HCT116 (cell line): ENCODE measurements around the gene ITPK1. TPM values are rescaled to one million over a fixed set of nuclear protein-coding genes. Genes with fewer than 3 reads are reported as not detected.

Experiments used
- ATAC-seq: fragments of 200-7000 bp; cut with Tn5 transposase; 2 replicates; pipeline ENCODE4 v1.9.1; 2020; ENCODE audit warnings: mild to moderate bottlenecking, moderate library complexity
- BruUV-seq: library from RNA; stranded (reverse); fragments of 400-500 nt; replicated peaks from 2 replicates; lab custom pipeline; 2021; lab: Mats Ljungman, UMichigan
- CTCF ChIA-PET: fragments of 300-600 bp; sonication (Branson Sonifier 250); formaldehyde crosslinking; loops from one replicate; lab custom pipeline; 2021; ENCODE audit warnings: antibody characterized with exemption; lab: Charles Lee
- POLR2A ChIA-PET: fragments of 300-600, 350-600 bp; sonication (Branson Sonifier 250); formaldehyde crosslinking; loops from one replicate; lab custom pipeline; 2021; ENCODE audit warnings: antibody characterized with exemption; lab: Charles Lee
- RAD21 ChIA-PET, 2 experiments: fragments of 300-600 bp; sonication (Branson Sonifier 250); formaldehyde crosslinking; loops; one replicate each; lab custom pipeline; 2023; ENCODE audit warnings: low total read pairs in 2 of 2; ENCODE audit not compliant: uncharacterized antibody in 2 of 2, unreplicated experiment in 2 of 2, low non-redundant PET in 1 of 2; lab: Charles Lee
- DNase-seq: peaks from one replicate; pipeline ENCODE4 v3.0.0-alpha.2; 2010; ENCODE audit warnings: low read depth, low spot score
- H2AFZ ChIP-seq: fragments of 200-600 bp; shearing (Covaris generic), sonication (generic); 2 replicates; pipeline ENCODE4 v1.6.1; 2017; ENCODE audit warnings: low read depth, mixed run types, mixed read lengths, antibody characterized with exemption, low read length; ENCODE audit not compliant: poor library complexity, severe bottlenecking
- H3K27ac ChIP-seq: 2 replicates; pipeline ENCODE4 v1.5.1; 2012; ENCODE audit warnings: low read depth, low read length
- H3K27me3 ChIP-seq: fragments of 200-600 bp; sonication (generic); 2 replicates; pipeline ENCODE4 v1.6.1; 2016; ENCODE audit warnings: mixed run types, low read length, mixed read lengths; ENCODE audit not compliant: insufficient read depth
- H3K36me3 ChIP-seq, 2 experiments: fragments of 200-500 bp in 1 of 2; fragments of 200-600 bp in 1 of 2; sonication (Bioruptor generic) in 1 of 2; sonication (generic) in 1 of 2; 2 replicates each; pipeline versions ENCODE4 v1.5.1 to v1.6.1; 2014 to 2016; ENCODE audit warnings: low read length in 2 of 2, inconsistent platforms in 1 of 2, mixed read lengths in 1 of 2, mixed run types in 1 of 2; ENCODE audit not compliant: insufficient read depth in 2 of 2, control insufficient read depth in 1 of 2
- H3K4me1 ChIP-seq, 2 experiments: fragments of 200-600 bp in 1 of 2; sonication (generic) in 1 of 2; 2 replicates each; pipeline versions ENCODE4 v1.5.1 to v1.6.1; 2012 to 2017; ENCODE audit warnings: low read length in 2 of 2, inconsistent platforms in 1 of 2, mild to moderate bottlenecking in 1 of 2, mixed read lengths in 1 of 2, mixed run types in 1 of 2, moderate library complexity in 1 of 2; ENCODE audit not compliant: insufficient read depth in 2 of 2, control insufficient read depth in 1 of 2
- H3K4me2 ChIP-seq: fragments of 200-600 bp; sonication (generic); 2 replicates; pipeline ENCODE4 v1.6.1; 2017; ENCODE audit warnings: mixed run types, low read length, mixed read lengths
- H3K4me3 ChIP-seq, 2 experiments: fragments of 200-600 bp in 1 of 2; sonication (generic) in 1 of 2; replicated peaks in 1 of 2; 2 replicates each; pipeline ENCODE4 v1.5.1; 2011 to 2016; ENCODE audit warnings: low read length in 2 of 2, control low read depth in 1 of 2, low read depth in 1 of 2, mild to moderate bottlenecking in 1 of 2, mixed read lengths in 1 of 2, mixed run types in 1 of 2
- H3K79me2 ChIP-seq: fragments of 200-600 bp; sonication (generic); 2 replicates; pipeline ENCODE4 v1.6.1; 2017; ENCODE audit warnings: mild to moderate bottlenecking, mixed run types, low read length, moderate library complexity, mixed read lengths; ENCODE audit not compliant: insufficient read depth
- H3K9ac ChIP-seq: fragments of 200-600 bp; sonication (generic); 2 replicates; pipeline ENCODE4 v1.6.1; 2016; ENCODE audit warnings: low read length, mixed read lengths
- H3K9me2 ChIP-seq: fragments of 200-600 bp; sonication (generic), shearing (Covaris generic); 2 replicates; pipeline ENCODE4 v1.6.1; 2017; ENCODE audit warnings: mixed run types, mild to moderate bottlenecking, moderate library complexity; ENCODE audit not compliant: insufficient read depth
- H3K9me3 ChIP-seq, 2 experiments: fragments of 200-500 bp in 1 of 2; fragments of 200-600 bp in 1 of 2; sonication (Bioruptor generic) in 1 of 2; sonication (generic) in 1 of 2; 2 replicates each; pipeline ENCODE4 v1.6.1; 2014 to 2017; ENCODE audit warnings: low read length in 2 of 2, mixed read lengths in 2 of 2, inconsistent platforms in 1 of 2, low read depth in 1 of 2, mild to moderate bottlenecking in 1 of 2, mixed run types in 1 of 2, moderate library complexity in 1 of 2; ENCODE audit not compliant: control insufficient read depth in 1 of 2, insufficient read depth in 1 of 2
- H4K20me1 ChIP-seq: fragments of 200-600 bp; sonication (generic), shearing (Covaris generic); 2 replicates; pipeline ENCODE4 v1.6.1; 2017; ENCODE audit warnings: mixed run types, mild to moderate bottlenecking, moderate library complexity; ENCODE audit not compliant: insufficient read depth
- CEBPB ChIP-seq: IDR thresholded peaks from 2 replicates; pipeline ENCODE4 v1.6.1; 2012; ENCODE audit warnings: low read depth
- EGR1 ChIP-seq: IDR thresholded peaks from 2 replicates; pipeline ENCODE4 v1.6.1; 2012; ENCODE audit warnings: low read depth
- ELF1 ChIP-seq: IDR thresholded peaks from 2 replicates; pipeline ENCODE4 v1.6.1; 2012; ENCODE audit warnings: low read depth, borderline replicate concordance
- EZH2phosphoT487 ChIP-seq: fragments of 200-600 bp; IDR thresholded peaks from 2 replicates; pipeline ENCODE4 v1.6.1; 2018; ENCODE audit warnings: antibody characterized with exemption, borderline replicate concordance
- FOSL1 ChIP-seq: IDR thresholded peaks from 2 replicates; pipeline ENCODE4 v1.6.1; 2012; ENCODE audit warnings: low read depth
- JUND ChIP-seq: IDR thresholded peaks from 2 replicates; pipeline ENCODE4 v1.6.1; 2012
- POLR2AphosphoS5 ChIP-seq: IDR thresholded peaks from 2 replicates; pipeline ENCODE4 v1.6.1; 2011; ENCODE audit warnings: mild to moderate bottlenecking, low read depth, low read length, moderate library complexity
- RAD21 ChIP-seq: IDR thresholded peaks from 2 replicates; pipeline ENCODE4 v1.6.1; 2012; ENCODE audit warnings: low read depth, mild to moderate bottlenecking
- SIN3A ChIP-seq: IDR thresholded peaks from 2 replicates; pipeline ENCODE4 v1.6.1; 2012; ENCODE audit warnings: low read depth
- SRF ChIP-seq: IDR thresholded peaks from 2 replicates; pipeline ENCODE4 v1.6.1; 2012; ENCODE audit warnings: low read depth
- YY1 ChIP-seq: IDR thresholded peaks from 2 replicates; pipeline ENCODE4 v1.6.1; 2011; ENCODE audit warnings: low read length, low read depth, moderate library complexity, mild to moderate bottlenecking; ENCODE audit not compliant: insufficient replicate concordance; ENCODE audit errors: extremely low read depth
- ZFX ChIP-seq: fragments of 450-650 bp; IDR thresholded peaks from 2 replicates; pipeline ENCODE4 v1.6.1; 2017
- ZNF274 ChIP-seq: fragments of 200-500 bp; sonication (Bioruptor generic); IDR thresholded peaks from 2 replicates; pipeline ENCODE4 v1.6.1; 2014; ENCODE audit warnings: mild to moderate bottlenecking, low read depth, low read length, inconsistent platforms
- intact Hi-C: fragments of 100-400 bp; cut with micrococcal nuclease; formaldehyde crosslinking; loops from 2 replicates; pipeline ENCODE4 v1.10.0; 2022
- total RNA-seq: library from RNA; stranded (reverse); gene quantifications from one replicate; pipeline ENCODE4 v1.2.1, GENCODE V29; 2021; ENCODE audit not compliant: unreplicated experiment
- TF ChIP-seq, protein P1 (sequence below), 3 experiments: fragments of 200-600 bp in 1 of 3; sonication (generic) in 1 of 3; IDR thresholded peaks in 2 of 3; conservative IDR thresholded peaks in 1 of 3; 2 replicates each; pipeline ENCODE4 v1.5.1; 2012 to 2017; ENCODE audit warnings: low read depth in 2 of 3, low read length in 2 of 3, antibody characterized with exemption in 1 of 3, borderline replicate concordance in 1 of 3, control low read depth in 1 of 3, mild to moderate bottlenecking in 1 of 3, mixed read lengths in 1 of 3, mixed run types in 1 of 3, moderate library complexity in 1 of 3; ENCODE audit not compliant: insufficient read depth in 1 of 3
- TF ChIP-seq, protein P2 (sequence below): IDR thresholded peaks from 2 replicates; pipeline ENCODE4 v1.6.1; 2012; ENCODE audit warnings: low read depth

ITPK1 gene
- total RNA-seq, 1 experiment from 2014 or later: 70.2 TPM

DNA sequence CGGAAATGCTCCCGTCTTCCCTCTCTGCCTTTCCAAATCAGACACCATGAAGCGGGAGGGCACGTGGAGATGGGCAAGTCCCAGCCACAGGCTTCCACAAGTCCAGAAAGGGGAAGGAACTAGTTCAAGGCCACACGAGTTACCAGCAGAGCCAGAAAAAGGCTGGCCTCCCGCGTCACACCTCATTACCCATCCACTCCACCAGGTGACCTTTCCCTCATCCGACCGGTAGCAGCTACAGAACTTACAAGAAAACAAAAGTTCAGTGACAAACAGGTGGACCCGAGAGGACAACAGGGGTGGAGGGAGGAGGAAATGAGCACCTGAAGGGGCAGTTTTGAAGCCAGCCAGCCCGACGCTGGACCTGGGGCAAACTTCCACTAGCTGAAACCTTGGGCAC is 145.9 kb downstream of the ITPK1 start:
- Histone ChIP-seq H4K20me1 (no peaks in the 10 kb centered on the region), H3K27ac (no peak overlapping the region), H2AFZ (no peak overlapping the region), H3K9me2 (no peaks in the 10 kb centered on the region), H3K4me2 (no peak overlapping the region), H3K9me3 (no peaks in the 10 kb centered on the region; a peak in 1 of 4 replicates), H3K27me3 (no peaks in the 10 kb centered on the region), H3K9ac (no peak overlapping the region), H3K36me3 (no peaks in the 10 kb centered on the region), H3K4me3 (no peak overlapping the region), H3K79me2 (peaks cover 4% of the 10 kb centered on the region; the same call in 1 of the 2 replicates), H3K4me1 (peaks cover 0 to under 1% of the 10 kb centered on the region in 2 experiments; a peak in 1 of 4 replicates)
- intact Hi-C loops: loop anchor here (5.0 kb wide), 1 partner anchor 167 kb away; no protein-coding TSS in a partner anchor
- TF ChIP-seq JUND (no peak), POLR2AphosphoS5 (no peak), ZFX (no peak), YY1 (no peak), EGR1 (no peak), EZH2phosphoT487 (no peak), ZNF274 (no peak), SRF (no peak), RAD21 (no peak), SIN3A (no peak), ELF1 (no peak)
- BruUV-seq: no TSS peak
- ChIA-PET POLR2A (no interaction called here), RAD21 (no interaction called here), CTCF (no interaction called here)
- no peak for DNase-seq
- no peak for ATAC-seq

DNA sequence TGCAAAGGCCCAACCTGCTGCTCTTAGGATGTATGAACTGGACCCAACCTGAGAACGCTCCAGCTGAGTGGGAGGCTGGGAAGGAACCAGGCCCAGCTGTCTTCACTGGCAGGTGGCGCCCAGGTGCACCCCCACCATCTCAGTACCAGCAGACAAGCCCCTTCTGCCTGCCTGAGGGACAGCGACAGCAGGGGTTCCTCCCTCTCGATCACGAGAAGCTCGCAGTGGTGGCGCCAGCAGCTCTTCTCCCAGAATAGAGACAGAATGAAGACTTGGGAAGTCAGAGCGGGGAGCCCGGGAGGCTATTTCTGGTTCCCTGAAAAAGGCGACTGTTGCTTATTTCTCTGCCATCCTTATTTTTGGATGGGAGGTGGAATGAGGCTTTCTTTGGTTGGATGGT is 146.3 kb downstream of the ITPK1 start:
- BruUV-seq: no TSS peak
- DNase-seq (no peak), ATAC-seq (no peak)
- Histone ChIP-seq H3K4me2 (no peak overlapping the region), H4K20me1 (no peaks in the 10 kb centered on the region), H3K4me3 (no peak overlapping the region), H3K27me3 (no peaks in the 10 kb centered on the region), H3K9me3 (no peaks in the 10 kb centered on the region; a peak in 1 of 4 replicates), H3K9me2 (no peaks in the 10 kb centered on the region), H3K4me1 (peaks cover 0 to 5% of the 10 kb centered on the region in 2 experiments; a peak in 1 of 4 replicates), H2AFZ (no peak overlapping the region), H3K79me2 (peaks cover 4% of the 10 kb centered on the region; the same call in 1 of the 2 replicates), H3K36me3 (no peaks in the 10 kb centered on the region), H3K27ac (no peak overlapping the region), H3K9ac (no peak overlapping the region)
- ChIA-PET CTCF (no interaction called here), RAD21 (no interaction called here), POLR2A (no interaction called here)
- intact Hi-C loops: no loop called here
- TF ChIP-seq FOSL1: no peak
- TF ChIP-seq EGR1: no peak
- no peak for TF ChIP-seq CEBPB
- no peak for TF ChIP-seq RAD21
- TF ChIP-seq POLR2AphosphoS5: no peak
- TF ChIP-seq, protein P1, sequence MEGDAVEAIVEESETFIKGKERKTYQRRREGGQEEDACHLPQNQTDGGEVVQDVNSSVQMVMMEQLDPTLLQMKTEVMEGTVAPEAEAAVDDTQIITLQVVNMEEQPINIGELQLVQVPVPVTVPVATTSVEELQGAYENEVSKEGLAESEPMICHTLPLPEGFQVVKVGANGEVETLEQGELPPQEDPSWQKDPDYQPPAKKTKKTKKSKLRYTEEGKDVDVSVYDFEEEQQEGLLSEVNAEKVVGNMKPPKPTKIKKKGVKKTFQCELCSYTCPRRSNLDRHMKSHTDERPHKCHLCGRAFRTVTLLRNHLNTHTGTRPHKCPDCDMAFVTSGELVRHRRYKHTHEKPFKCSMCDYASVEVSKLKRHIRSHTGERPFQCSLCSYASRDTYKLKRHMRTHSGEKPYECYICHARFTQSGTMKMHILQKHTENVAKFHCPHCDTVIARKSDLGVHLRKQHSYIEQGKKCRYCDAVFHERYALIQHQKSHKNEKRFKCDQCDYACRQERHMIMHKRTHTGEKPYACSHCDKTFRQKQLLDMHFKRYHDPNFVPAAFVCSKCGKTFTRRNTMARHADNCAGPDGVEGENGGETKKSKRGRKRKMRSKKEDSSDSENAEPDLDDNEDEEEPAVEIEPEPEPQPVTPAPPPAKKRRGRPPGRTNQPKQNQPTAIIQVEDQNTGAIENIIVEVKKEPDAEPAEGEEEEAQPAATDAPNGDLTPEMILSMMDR (IDR thresholded peaks at IDR 0.05 in 2 of 3, conservative IDR thresholded peaks at IDR 0.05 in 1 of 3; ENCODE audit: borderline replicate concordance in 1 of 3, insufficient read depth in 1 of 3, low read depth in 2 of 3, low read length in 2 of 3): no peak
- TF ChIP-seq, protein P2, sequence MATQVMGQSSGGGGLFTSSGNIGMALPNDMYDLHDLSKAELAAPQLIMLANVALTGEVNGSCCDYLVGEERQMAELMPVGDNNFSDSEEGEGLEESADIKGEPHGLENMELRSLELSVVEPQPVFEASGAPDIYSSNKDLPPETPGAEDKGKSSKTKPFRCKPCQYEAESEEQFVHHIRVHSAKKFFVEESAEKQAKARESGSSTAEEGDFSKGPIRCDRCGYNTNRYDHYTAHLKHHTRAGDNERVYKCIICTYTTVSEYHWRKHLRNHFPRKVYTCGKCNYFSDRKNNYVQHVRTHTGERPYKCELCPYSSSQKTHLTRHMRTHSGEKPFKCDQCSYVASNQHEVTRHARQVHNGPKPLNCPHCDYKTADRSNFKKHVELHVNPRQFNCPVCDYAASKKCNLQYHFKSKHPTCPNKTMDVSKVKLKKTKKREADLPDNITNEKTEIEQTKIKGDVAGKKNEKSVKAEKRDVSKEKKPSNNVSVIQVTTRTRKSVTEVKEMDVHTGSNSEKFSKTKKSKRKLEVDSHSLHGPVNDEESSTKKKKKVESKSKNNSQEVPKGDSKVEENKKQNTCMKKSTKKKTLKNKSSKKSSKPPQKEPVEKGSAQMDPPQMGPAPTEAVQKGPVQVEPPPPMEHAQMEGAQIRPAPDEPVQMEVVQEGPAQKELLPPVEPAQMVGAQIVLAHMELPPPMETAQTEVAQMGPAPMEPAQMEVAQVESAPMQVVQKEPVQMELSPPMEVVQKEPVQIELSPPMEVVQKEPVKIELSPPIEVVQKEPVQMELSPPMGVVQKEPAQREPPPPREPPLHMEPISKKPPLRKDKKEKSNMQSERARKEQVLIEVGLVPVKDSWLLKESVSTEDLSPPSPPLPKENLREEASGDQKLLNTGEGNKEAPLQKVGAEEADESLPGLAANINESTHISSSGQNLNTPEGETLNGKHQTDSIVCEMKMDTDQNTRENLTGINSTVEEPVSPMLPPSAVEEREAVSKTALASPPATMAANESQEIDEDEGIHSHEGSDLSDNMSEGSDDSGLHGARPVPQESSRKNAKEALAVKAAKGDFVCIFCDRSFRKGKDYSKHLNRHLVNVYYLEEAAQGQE: no peak
